ENCODE data around the gene SEMA6D.

The SEMA6D gene

GRCh38 chr15:47804733-47805132, 87.4 kb downstream of the SEMA6D start:
- DNase-seq (ENCODE audit: low spot score), result no peak
- no peak for TF ChIP-seq CTCF (IDR thresholded peaks at IDR 0.05; ENCODE audit: extremely low read depth, missing control alignments)

DNA sequence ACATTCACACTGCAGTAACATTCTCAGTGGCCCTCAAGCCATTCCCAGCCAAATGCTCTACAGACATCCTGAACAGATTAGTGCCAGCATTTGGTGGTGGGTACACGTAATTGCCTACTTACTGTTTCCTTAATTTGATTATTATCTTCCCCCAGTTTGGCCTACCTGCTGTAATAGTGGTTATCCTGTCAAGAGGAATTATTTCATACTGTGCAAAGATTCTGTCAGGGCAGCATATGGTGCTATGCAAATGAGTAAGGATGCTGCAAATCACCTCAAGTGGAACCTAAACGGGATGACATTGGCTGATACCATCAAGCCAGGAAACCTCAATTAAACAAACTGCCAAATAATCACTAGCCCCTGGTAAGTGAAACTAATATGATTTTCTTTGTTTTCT, 88.7 kb downstream of the SEMA6D start:
- TF ChIP-seq CTCF (IDR thresholded peaks at IDR 0.05; ENCODE audit: extremely low read depth, missing control alignments), result no peak
- DNase-seq (ENCODE audit: low spot score), result no peak

GRCh38 chr15:47811172-47811571, 93.9 kb downstream of the SEMA6D start:
- DNase-seq (ENCODE audit: low spot score), result no peak

DNA sequence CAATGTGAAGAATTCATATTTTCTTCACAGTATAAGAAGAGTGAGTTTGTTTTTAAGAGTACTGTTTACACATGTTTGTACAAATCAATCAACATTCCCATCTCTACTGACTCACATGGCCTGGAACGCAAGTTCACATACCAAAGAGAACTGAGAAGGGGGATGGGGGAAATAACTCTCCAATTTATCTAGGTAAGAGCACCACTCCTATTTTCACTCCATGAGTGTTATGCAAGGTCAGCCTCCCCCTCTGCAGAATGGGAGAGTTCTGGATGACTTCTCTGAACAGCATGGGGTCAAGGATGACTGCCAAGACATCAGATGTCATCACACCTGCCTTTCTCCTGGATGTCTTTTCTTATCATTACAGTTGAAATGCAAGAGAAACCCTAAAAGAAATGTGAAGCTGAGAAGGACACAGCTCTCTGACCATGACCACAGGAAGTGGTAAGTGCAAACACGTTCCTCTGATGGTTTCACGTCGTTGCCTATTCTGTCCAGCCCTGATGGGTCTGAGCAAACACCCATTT, 95.2 kb downstream of the SEMA6D start:
- no peak for TF ChIP-seq CTCF (IDR thresholded peaks at IDR 0.05; ENCODE audit: extremely low read depth, missing control alignments)
- peak; percentile 45 for DNase-seq (ENCODE audit: low spot score)

More at GRCh38 chr15:47811172-47811571, 93.9 kb downstream of the SEMA6D start:
- TF ChIP-seq CTCF (IDR thresholded peaks at IDR 0.05; ENCODE audit: extremely low read depth, missing control alignments), result no peak

DNA sequence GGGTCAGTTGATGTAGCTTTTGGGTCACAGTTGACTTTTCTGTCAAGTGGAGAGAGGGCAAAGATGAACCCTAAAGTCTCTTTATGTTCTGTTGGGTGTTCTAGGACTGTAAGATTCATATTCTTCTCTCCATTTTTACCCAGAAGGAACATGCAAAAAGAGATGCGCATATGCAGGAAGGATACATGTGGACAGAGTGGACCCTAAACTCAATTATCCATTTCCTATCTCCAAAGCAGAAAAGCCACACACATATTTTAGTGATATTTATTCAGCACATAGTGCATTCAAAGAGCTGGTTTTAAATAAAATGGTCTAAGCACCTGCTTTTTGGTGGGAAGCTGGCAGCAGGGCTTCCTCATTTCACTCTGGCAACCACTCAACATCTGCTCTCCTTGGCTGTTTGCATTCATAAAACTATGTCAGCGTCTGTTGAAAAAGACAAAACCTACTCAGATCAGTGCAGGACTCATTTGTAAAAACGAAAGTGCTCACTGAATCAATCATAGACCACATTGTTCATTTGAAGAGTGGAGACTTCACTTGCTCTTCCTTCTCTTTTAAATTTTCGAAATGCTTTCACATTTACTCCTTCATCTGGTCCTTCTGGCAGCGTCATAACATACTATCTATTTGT, 96.6 kb downstream of the SEMA6D start:
- TF ChIP-seq CTCF (IDR thresholded peaks at IDR 0.05; ENCODE audit: extremely low read depth, missing control alignments), result no peak
- peak; percentile 68 for DNase-seq (ENCODE audit: low spot score)

GRCh38 chr15:47814620-47815019, 97.3 kb downstream of the SEMA6D start:
- TF ChIP-seq CTCF (IDR thresholded peaks at IDR 0.05; ENCODE audit: extremely low read depth, missing control alignments), result no peak
- no peak for DNase-seq (ENCODE audit: low spot score)

- no peak for TF ChIP-seq CTCF (IDR thresholded peaks at IDR 0.05; ENCODE audit: extremely low read depth, missing control alignments)
- DNase-seq (ENCODE audit: low spot score), result no peak
Observed at GRCh38 chr15:47817969-47818548, 100.8 kb downstream of the SEMA6D start.
